ENCODE measurements around the gene HOXA13. TPM values are rescaled to one million over a fixed set of nuclear protein-coding genes. Genes with fewer than 3 reads are reported as not detected.

HOXA13 gene
- total and polyA plus RNA-seq, 2 experiments from 2014 or later = 6.2 to 14.2 TPM

DNA sequence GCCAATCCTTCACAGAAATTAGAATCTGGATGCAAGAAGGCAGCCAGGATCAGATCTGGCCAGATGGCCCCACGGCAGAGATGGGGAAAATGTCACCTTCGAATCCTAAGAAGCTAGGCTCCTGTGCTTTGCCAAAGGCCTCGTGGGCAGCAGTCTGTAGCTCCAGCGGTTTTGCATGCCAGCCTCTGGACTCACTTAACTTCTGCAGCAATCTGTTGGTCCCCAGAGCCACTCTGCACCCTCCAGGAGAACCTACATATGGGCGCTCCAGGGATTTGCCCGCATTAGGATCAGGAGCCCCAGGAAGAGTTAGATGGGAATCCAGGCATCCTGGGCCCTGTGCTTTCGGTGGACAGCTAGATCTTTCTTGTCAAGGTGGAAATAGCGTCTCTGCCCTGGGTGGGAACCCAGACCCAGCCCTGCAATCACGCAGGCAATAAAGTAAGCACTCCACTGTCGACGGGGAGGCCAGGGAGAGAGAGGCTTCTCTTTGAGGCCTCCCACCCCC lies 10.1 kb upstream of the HOXA13 start:
- TF ChIP-seq EZH2phosphoT487 (IDR thresholded peaks at IDR 0.05; ENCODE audit: low read depth, severe bottlenecking, unreplicated experiment) (no peak), EZH2 (IDR thresholded peaks at IDR 0.05; ENCODE audit: borderline replicate concordance) (peak; percentile 13)
- DNase-seq (ENCODE audit: low spot score) = no peak
- Histone ChIP-seq H3K27ac (peak overlapping the region; percentile 55), H2AFZ (peak overlapping the region; percentile 5), H4K20me1 (ENCODE audit: insufficient read depth, poor library complexity, severe bottlenecking) (no peaks in the 10 kb centered on the region), H3K36me3 (replicated peaks; ENCODE audit: insufficient read depth, low read depth) (no peaks in the 10 kb centered on the region), H3K27me3 (peaks cover 80% of the 10 kb centered on the region), H3K9me3 (ENCODE audit: low read depth) (no peaks in the 10 kb centered on the region), H3K4me3 (no peak overlapping the region), H3K4me1 (ENCODE audit: insufficient read depth) (peaks cover 34% of the 10 kb centered on the region), H3K4me2 (peak overlapping the region; percentile 69), H3K9me2 (replicated peaks; ENCODE audit: insufficient read depth) (no peaks in the 10 kb centered on the region), H3K79me2 (peaks cover 30% of the 10 kb centered on the region)
- 52% methylated on average over 11 of the region's 11 CpGs for WGBS (ENCODE audit: low lambda C conversion rate, missing lambda C conversion rate)

DNA sequence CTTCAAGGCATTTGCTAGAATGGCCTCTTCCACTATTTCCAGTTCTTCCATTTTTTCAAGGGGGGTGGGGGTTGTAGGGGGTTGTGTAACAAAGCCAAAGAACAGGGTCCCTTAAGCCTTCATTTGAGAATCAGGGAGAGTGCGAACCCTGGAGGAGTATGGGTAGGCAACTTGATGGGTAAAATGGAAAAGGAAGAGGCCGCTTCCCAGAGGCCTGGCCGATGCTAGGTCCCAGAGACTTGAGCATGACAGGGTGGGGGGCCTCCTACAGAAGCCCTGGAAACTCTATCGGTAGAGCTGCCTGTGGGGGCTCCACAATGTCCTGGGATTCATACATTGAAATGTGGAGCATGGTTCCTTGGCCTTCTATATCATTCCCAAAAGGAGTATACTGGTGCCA lies 9.1 kb upstream of the HOXA13 start:
- WGBS (ENCODE audit: low lambda C conversion rate, missing lambda C conversion rate) = 86% methylated on average over 4 of the region's 4 CpGs
- TF ChIP-seq EZH2phosphoT487 (IDR thresholded peaks at IDR 0.05; ENCODE audit: low read depth, severe bottlenecking, unreplicated experiment) = no peak
- TF ChIP-seq EZH2 (IDR thresholded peaks at IDR 0.05; ENCODE audit: borderline replicate concordance) = no peak
- TF ChIP-seq, protein P1, sequence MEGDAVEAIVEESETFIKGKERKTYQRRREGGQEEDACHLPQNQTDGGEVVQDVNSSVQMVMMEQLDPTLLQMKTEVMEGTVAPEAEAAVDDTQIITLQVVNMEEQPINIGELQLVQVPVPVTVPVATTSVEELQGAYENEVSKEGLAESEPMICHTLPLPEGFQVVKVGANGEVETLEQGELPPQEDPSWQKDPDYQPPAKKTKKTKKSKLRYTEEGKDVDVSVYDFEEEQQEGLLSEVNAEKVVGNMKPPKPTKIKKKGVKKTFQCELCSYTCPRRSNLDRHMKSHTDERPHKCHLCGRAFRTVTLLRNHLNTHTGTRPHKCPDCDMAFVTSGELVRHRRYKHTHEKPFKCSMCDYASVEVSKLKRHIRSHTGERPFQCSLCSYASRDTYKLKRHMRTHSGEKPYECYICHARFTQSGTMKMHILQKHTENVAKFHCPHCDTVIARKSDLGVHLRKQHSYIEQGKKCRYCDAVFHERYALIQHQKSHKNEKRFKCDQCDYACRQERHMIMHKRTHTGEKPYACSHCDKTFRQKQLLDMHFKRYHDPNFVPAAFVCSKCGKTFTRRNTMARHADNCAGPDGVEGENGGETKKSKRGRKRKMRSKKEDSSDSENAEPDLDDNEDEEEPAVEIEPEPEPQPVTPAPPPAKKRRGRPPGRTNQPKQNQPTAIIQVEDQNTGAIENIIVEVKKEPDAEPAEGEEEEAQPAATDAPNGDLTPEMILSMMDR (IDR thresholded peaks at IDR 0.05; ENCODE audit: poor library complexity) = no peak
- peaks cover 80% of the 10 kb centered on the region for H3K27me3 ChIP-seq

DNA sequence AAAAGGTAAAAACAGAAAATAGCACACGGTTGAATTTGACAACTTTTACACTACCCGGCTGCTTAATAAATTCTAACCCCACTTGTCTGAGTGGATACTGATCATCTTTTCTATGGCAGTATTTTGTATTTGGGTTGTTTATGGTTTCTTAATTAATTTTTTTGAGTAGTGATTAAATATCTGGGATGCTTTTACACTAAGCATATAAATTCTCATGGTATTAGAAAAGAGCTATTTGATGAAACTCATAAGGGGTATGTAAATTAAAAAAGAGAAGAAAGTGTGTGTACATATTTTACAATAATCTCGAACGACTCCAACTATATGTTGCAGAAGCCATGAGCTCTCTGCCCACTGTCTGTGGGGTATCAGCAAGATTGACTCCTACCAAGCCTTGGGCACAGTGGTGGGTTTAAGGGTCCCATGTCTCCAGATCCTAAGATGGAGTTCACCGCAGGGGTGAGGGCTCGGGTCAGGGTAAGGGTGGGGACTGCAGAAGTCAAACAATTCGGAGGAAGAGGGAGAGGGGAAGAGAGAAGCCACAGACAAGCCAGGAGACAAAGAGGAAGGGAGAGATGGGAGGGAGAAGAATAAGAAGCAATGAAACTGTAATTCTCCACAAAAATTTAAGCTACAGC lies 7.6 kb upstream of the HOXA13 start:
- no peaks in the 10 kb centered on the region for H4K20me1 ChIP-seq (ENCODE audit: insufficient read depth, poor library complexity, severe bottlenecking)
- DNase-seq (ENCODE audit: low spot score) = no peak
- H3K79me2 ChIP-seq = peaks cover 51% of the 10 kb centered on the region
- H3K4me1 ChIP-seq (ENCODE audit: insufficient read depth) = peaks cover 21% of the 10 kb centered on the region
- no peaks in the 10 kb centered on the region for H3K36me3 ChIP-seq (replicated peaks; ENCODE audit: insufficient read depth, low read depth)
- no peak overlapping the region for H2AFZ ChIP-seq
- H3K9me2 ChIP-seq (replicated peaks; ENCODE audit: insufficient read depth) = no peaks in the 10 kb centered on the region
- peak overlapping the region; percentile 90 for H3K4me2 ChIP-seq
- no peak overlapping the region for H3K4me3 ChIP-seq
- peaks cover 78% of the 10 kb centered on the region for H3K27me3 ChIP-seq
- WGBS (ENCODE audit: low lambda C conversion rate, missing lambda C conversion rate) = 46% methylated on average over 7 of the region's 7 CpGs
- H3K27ac ChIP-seq = peak overlapping the region; percentile 40
- no peak for TF ChIP-seq EZH2 (IDR thresholded peaks at IDR 0.05; ENCODE audit: borderline replicate concordance)
- TF ChIP-seq, protein P1 (IDR thresholded peaks at IDR 0.05; ENCODE audit: poor library complexity) = no peak
- TF ChIP-seq EZH2phosphoT487 (IDR thresholded peaks at IDR 0.05; ENCODE audit: low read depth, severe bottlenecking, unreplicated experiment) = no peak
- H3K9me3 ChIP-seq (ENCODE audit: low read depth) = no peaks in the 10 kb centered on the region

More for the DNA sequence above, 9.1 kb upstream of the HOXA13 start:
- H3K4me3 ChIP-seq = no peak overlapping the region
- H3K4me1 ChIP-seq (ENCODE audit: insufficient read depth) = peaks cover 27% of the 10 kb centered on the region
- no peaks in the 10 kb centered on the region for H3K36me3 ChIP-seq (replicated peaks; ENCODE audit: insufficient read depth, low read depth)
- DNase-seq (ENCODE audit: low spot score) = no peak
- peaks cover 40% of the 10 kb centered on the region for H3K79me2 ChIP-seq
- no peak overlapping the region for H3K27ac ChIP-seq
- no peak overlapping the region for H3K4me2 ChIP-seq
- H3K9me2 ChIP-seq (replicated peaks; ENCODE audit: insufficient read depth) = no peaks in the 10 kb centered on the region
- H3K9me3 ChIP-seq (ENCODE audit: low read depth) = no peaks in the 10 kb centered on the region
- no peaks in the 10 kb centered on the region for H4K20me1 ChIP-seq (ENCODE audit: insufficient read depth, poor library complexity, severe bottlenecking)
- H2AFZ ChIP-seq = no peak overlapping the region

All from hepatocyte (in vitro differentiated cells).